Fibroblast of lung (primary cell): Measurements from ENCODE around the gene PDRG1. TPM values are rescaled to one million over a fixed set of nuclear protein-coding genes. Genes with fewer than 3 reads are reported as not detected.

Experiments used
- DNase-seq, 2 donors: peaks; one replicate each; pipeline versions ENCODE4 v3.0.0 to v3.0.0-alpha.2; 2010; ENCODE audit warnings: low read depth in 2 of 2
- H2AFZ ChIP-seq: 2 replicates; pipeline ENCODE4 v1.5.1; 2012; ENCODE audit warnings: low read length, control low read depth, inconsistent platforms
- H3K27ac ChIP-seq: 2 replicates; pipeline ENCODE4 v1.5.1; 2011; ENCODE audit warnings: low read length, control low read depth; ENCODE audit not compliant: insufficient read depth
- H3K27me3 ChIP-seq: 2 replicates; pipeline ENCODE4 v1.5.1; 2011; ENCODE audit warnings: mild to moderate bottlenecking, low read length; ENCODE audit not compliant: control insufficient read depth, insufficient read depth
- H3K36me3 ChIP-seq: 2 replicates; pipeline ENCODE4 v1.5.1; 2011; ENCODE audit warnings: low read length; ENCODE audit not compliant: control insufficient read depth, insufficient read depth
- H3K4me1 ChIP-seq: 2 replicates; pipeline ENCODE4 v1.5.1; 2011; ENCODE audit warnings: low read length; ENCODE audit not compliant: control insufficient read depth, insufficient read depth; ENCODE audit errors: extremely low read depth
- H3K4me2 ChIP-seq: 2 replicates; pipeline ENCODE4 v1.5.1; 2011; ENCODE audit warnings: low read length, control low read depth; ENCODE audit not compliant: insufficient read depth; ENCODE audit errors: extremely low read depth
- H3K4me3 ChIP-seq, 4 experiments: fragments of 200-600 bp in 1 of 4; sonication (generic) in 1 of 4; replicated peaks in 1 of 4; 2 replicates each; pipeline ENCODE4 v1.5.1; 2011 to 2016; ENCODE audit warnings: low read length in 4 of 4, low read depth in 3 of 4, mild to moderate bottlenecking in 3 of 4, control low read depth in 2 of 4, inconsistent platforms in 1 of 4, mixed read lengths in 1 of 4; ENCODE audit not compliant: insufficient read depth in 1 of 4; ENCODE audit errors: control extremely low read depth in 1 of 4
- H3K79me2 ChIP-seq: 2 replicates; pipeline ENCODE4 v1.5.1; 2012; ENCODE audit warnings: mild to moderate bottlenecking, low read length, inconsistent platforms; ENCODE audit not compliant: control insufficient read depth, insufficient read depth
- H3K9ac ChIP-seq: 2 replicates; pipeline ENCODE4 v1.5.1; 2011; ENCODE audit warnings: mild to moderate bottlenecking, low read length, control low read depth; ENCODE audit not compliant: insufficient read depth
- H3K9me3 ChIP-seq: 2 replicates; pipeline ENCODE4 v1.5.1; 2012; ENCODE audit warnings: low read depth, low read length; ENCODE audit not compliant: control insufficient read depth, insufficient read depth
- H4K20me1 ChIP-seq: 2 replicates; pipeline ENCODE4 v1.5.1; 2011; ENCODE audit warnings: low read length; ENCODE audit not compliant: control insufficient read depth, insufficient read depth; ENCODE audit errors: extremely low read depth
- CTCF ChIP-seq, 2 donors: IDR thresholded peaks in 1 of 2; conservative IDR thresholded peaks in 1 of 2; 1 replicate in 1 of 2; 2 replicates in 1 of 2; pipeline ENCODE4 v1.5.1; 2011 to 2012; ENCODE audit warnings: low read length in 2 of 2, control low read depth in 1 of 2, inconsistent platforms in 1 of 2, low read depth in 1 of 2, mild to moderate bottlenecking in 1 of 2
- EZH2 ChIP-seq: IDR thresholded peaks from 2 replicates; pipeline ENCODE4 v1.5.1; 2012; ENCODE audit warnings: low read length, control low read depth, mild to moderate bottlenecking; ENCODE audit errors: missing control alignments
- polyA plus RNA-seq, 2 donors: library from polyadenylated mRNA; depleted of rRNA in 1 of 2; stranded (reverse) in 1 of 2; unstranded in 1 of 2; fragments of >200 nt; gene quantifications; 2 replicates each; pipeline ENCODE4 v1.2.1, GENCODE V29; 2011 to 2012; ENCODE audit warnings: missing spikeins in 1 of 2
- total RNA-seq: library from RNA; depleted of rRNA; stranded (reverse); fragments of >200 nt; gene quantifications from 2 replicates; pipeline ENCODE4 v1.2.1, GENCODE V29; 2014

Gene PDRG1
- total and polyA plus RNA-seq, 2 donors (not counting 1 experiment from before 2014, with no cell fraction given): 5.4 to 14.0 TPM

GRCh38 chr20:31916708-31917107 lies 35.1 kb downstream of the PDRG1 start:
- no peak overlapping the region for H3K4me2 ChIP-seq
- no peak overlapping the region for H3K27ac ChIP-seq
- H3K4me3 ChIP-seq: no peak overlapping the region
- no peaks in the 10 kb centered on the region for H3K36me3 ChIP-seq
- no peak overlapping the region for H3K9ac ChIP-seq
- no peak overlapping the region for H2AFZ ChIP-seq
- H3K9me3 ChIP-seq: no peaks in the 10 kb centered on the region
- no peaks in the 10 kb centered on the region for H3K79me2 ChIP-seq
- H3K27me3 ChIP-seq: peaks cover 5% of the 10 kb centered on the region
- H4K20me1 ChIP-seq: no peaks in the 10 kb centered on the region
- no peak for DNase-seq
- TF ChIP-seq CTCF (conservative IDR thresholded peaks at IDR 0.05 in 1 of 2, IDR thresholded peaks at IDR 0.05 in 1 of 2; ENCODE audit: low read depth in 1 of 2, low read length in 2 of 2) (no peak), EZH2 (no peak)
- H3K4me1 ChIP-seq: no peaks in the 10 kb centered on the region

- Histone ChIP-seq H3K4me3 (no peak overlapping the region), H3K27me3 (peaks cover 5% of the 10 kb centered on the region)
- DNase-seq: no peak
These were observed 36.2 kb downstream of the PDRG1 start for GRCh38 chr20:31915491-31916280.

GRCh38 chr20:31914170-31914569 lies 37.7 kb downstream of the PDRG1 start:
- H3K9me3 ChIP-seq: no peaks in the 10 kb centered on the region
- no peak overlapping the region for H3K27ac ChIP-seq
- H3K4me1 ChIP-seq: no peaks in the 10 kb centered on the region
- no peaks in the 10 kb centered on the region for H4K20me1 ChIP-seq
- TF ChIP-seq EZH2 (no peak), CTCF (conservative IDR thresholded peaks at IDR 0.05 in 1 of 2, IDR thresholded peaks at IDR 0.05 in 1 of 2; ENCODE audit: low read depth in 1 of 2, low read length in 2 of 2) (no peak)
- no peak overlapping the region for H3K9ac ChIP-seq
- DNase-seq: no peak
- no peaks in the 10 kb centered on the region for H3K79me2 ChIP-seq
- no peak overlapping the region for H3K4me2 ChIP-seq
- no peak overlapping the region for H3K4me3 ChIP-seq
- peaks cover 5% of the 10 kb centered on the region for H3K27me3 ChIP-seq
- no peak overlapping the region for H2AFZ ChIP-seq
- H3K36me3 ChIP-seq: no peaks in the 10 kb centered on the region

More at GRCh38 chr20:31915491-31916280, 36.2 kb downstream of the PDRG1 start:
- Histone ChIP-seq H3K36me3 (no peaks in the 10 kb centered on the region), H3K27ac (no peak overlapping the region), H4K20me1 (no peaks in the 10 kb centered on the region), H3K9me3 (no peaks in the 10 kb centered on the region), H3K4me2 (no peak overlapping the region), H3K4me1 (no peaks in the 10 kb centered on the region), H3K79me2 (no peaks in the 10 kb centered on the region), H2AFZ (no peak overlapping the region), H3K9ac (no peak overlapping the region)
- TF ChIP-seq CTCF (conservative IDR thresholded peaks at IDR 0.05 in 1 of 2, IDR thresholded peaks at IDR 0.05 in 1 of 2; ENCODE audit: low read depth in 1 of 2, low read length in 2 of 2): no peak
- TF ChIP-seq EZH2: no peak
